DOHH2 (cell line): Measurements from ENCODE around the gene TEX261.

ENCODE experiments used
- H3F3A ChIP-seq: fragments of 200-600 bp; sonication (generic), shearing (Covaris generic); 2 replicates; pipeline ENCODE4 v1.6.0; 2016; ENCODE audit warnings: antibody characterized with exemption, mild to moderate bottlenecking; ENCODE audit not compliant: control insufficient read depth, insufficient read depth
- H3K27ac ChIP-seq: fragments of 200-600 bp; sonication (generic); 2 replicates; pipeline ENCODE4 v1.5.1; 2014; ENCODE audit warnings: low read depth, mild to moderate bottlenecking, low read length, moderate library complexity
- H3K27me3 ChIP-seq: fragments of 200-600 bp; sonication (generic); 2 replicates; pipeline ENCODE4 v1.6.1; 2014; ENCODE audit warnings: mild to moderate bottlenecking, low read length, mixed read lengths; ENCODE audit not compliant: control insufficient read depth
- H3K36me3 ChIP-seq: fragments of 200-600 bp; sonication (generic); 2 replicates; pipeline ENCODE4 v1.6.1; 2014; ENCODE audit warnings: mild to moderate bottlenecking, low read length, moderate library complexity, mixed read lengths; ENCODE audit not compliant: control insufficient read depth
- H3K4me1 ChIP-seq: fragments of 200-600 bp; sonication (generic); 2 replicates; pipeline ENCODE4 v1.6.1; 2014; ENCODE audit warnings: mild to moderate bottlenecking, low read length, mixed read lengths; ENCODE audit not compliant: control insufficient read depth
- H3K4me2 ChIP-seq: fragments of 200-600 bp; sonication (generic); 2 replicates; pipeline ENCODE4 v1.6.0; 2014; ENCODE audit warnings: mild to moderate bottlenecking, low read length, moderate library complexity
- H3K4me3 ChIP-seq: fragments of 200-600 bp; sonication (generic); 2 replicates; pipeline ENCODE4 v1.5.1; 2014; ENCODE audit warnings: mild to moderate bottlenecking, low read length, mixed read lengths
- H3K79me2 ChIP-seq: fragments of 200-600 bp; sonication (generic); 2 replicates; pipeline ENCODE4 v1.6.1; 2014; ENCODE audit warnings: mild to moderate bottlenecking, low read length, mixed read lengths; ENCODE audit not compliant: control insufficient read depth
- H3K9me2 ChIP-seq: fragments of 200-600 bp; sonication (generic); replicated peaks from 2 replicates; pipeline ENCODE4 v1.6.1; 2014; ENCODE audit warnings: mild to moderate bottlenecking, low read length, mixed read lengths; ENCODE audit not compliant: control insufficient read depth
- H3K9me3 ChIP-seq: fragments of 200-600 bp; sonication (generic); 2 replicates; pipeline ENCODE4 v1.6.1; 2014; ENCODE audit warnings: antibody characterized with exemption, low read length, mixed read lengths; ENCODE audit not compliant: control insufficient read depth, insufficient read depth
- H4K20me1 ChIP-seq: fragments of 200-600 bp; sonication (generic); 2 replicates; pipeline ENCODE4 v1.6.0; 2014; ENCODE audit warnings: low read depth, mild to moderate bottlenecking, antibody characterized with exemption, low read length, moderate library complexity; ENCODE audit not compliant: control insufficient read depth, insufficient read depth
- CTCF ChIP-seq: fragments of 200-600 bp; sonication (generic); IDR thresholded peaks from one replicate; pipeline ENCODE4 v1.5.1; 2014; ENCODE audit warnings: antibody characterized with exemption, mild to moderate bottlenecking, low read depth, low read length; ENCODE audit not compliant: poor library complexity, severe bottlenecking
- EZH2phosphoT487 ChIP-seq: fragments of 200-600 bp; sonication (generic); IDR thresholded peaks from 2 replicates; pipeline ENCODE4 v1.6.1; 2017; ENCODE audit warnings: borderline replicate concordance, mild to moderate bottlenecking, antibody characterized with exemption, low read length, moderate library complexity, mixed read lengths

The TEX261 gene

GRCh38 chr2:70979626-70980025 is 15.0 kb downstream of the TEX261 start:
- Histone ChIP-seq H4K20me1 (no peaks in the 10 kb centered on the region), H3K4me1 (peaks cover 21% of the 10 kb centered on the region)
- TF ChIP-seq CTCF, result no peak
- TF ChIP-seq EZH2phosphoT487, result no peak

GRCh38 chr2:70979180-70979488 is 15.5 kb downstream of the TEX261 start:
- H3K4me3 ChIP-seq, result no peak overlapping the region
- TF ChIP-seq CTCF (no peak), EZH2phosphoT487 (no peak)
- H3F3A ChIP-seq, result no peaks in the 10 kb centered on the region
- H3K4me2 ChIP-seq, result no peak overlapping the region; the same call in 1 of the 2 replicates
- no peaks in the 10 kb centered on the region for H3K9me2 ChIP-seq
- peaks cover 18% of the 10 kb centered on the region for H3K4me1 ChIP-seq
- no peaks in the 10 kb centered on the region for H3K9me3 ChIP-seq
- H3K36me3 ChIP-seq, result 0 out of 2 replicates have a peak, but pooled peaks cover 4% of the 10 kb centered on the region
- no peak overlapping the region for H3K27ac ChIP-seq
- H4K20me1 ChIP-seq, result no peaks in the 10 kb centered on the region
- no peaks in the 10 kb centered on the region for H3K79me2 ChIP-seq
- peaks cover 15% of the 10 kb centered on the region for H3K27me3 ChIP-seq

More at GRCh38 chr2:70979626-70980025, 15.0 kb downstream of the TEX261 start:
- Histone ChIP-seq H3K4me3 (no peak overlapping the region), H3K79me2 (no peaks in the 10 kb centered on the region), H3K9me3 (no peaks in the 10 kb centered on the region), H3F3A (no peaks in the 10 kb centered on the region), H3K27me3 (peaks cover 15% of the 10 kb centered on the region), H3K9me2 (no peaks in the 10 kb centered on the region), H3K27ac (no peak overlapping the region), H3K36me3 (peaks cover 4% of the 10 kb centered on the region; the same call in 1 of the 2 replicates), H3K4me2 (no peak overlapping the region)

GRCh38 chr2:70978341-70979179 is 16.1 kb downstream of the TEX261 start, which contains the start of gene ANKRD53:
ANKRD53 (plus strand) TSS chr2:70978630; CDS start chr2:70978646, 16 bp downstream.
- H4K20me1 ChIP-seq, result no peaks in the 10 kb centered on the region

More at GRCh38 chr2:70978341-70979179, 16.1 kb downstream of the TEX261 start, which contains the start of gene ANKRD53:
- no peaks in the 10 kb centered on the region for H3F3A ChIP-seq
- no peak for TF ChIP-seq CTCF
- TF ChIP-seq EZH2phosphoT487, result no peak
- no peaks in the 10 kb centered on the region for H3K36me3 ChIP-seq
- peaks cover 18% of the 10 kb centered on the region for H3K4me1 ChIP-seq
- H3K4me3 ChIP-seq, result peak within 1 kb of the TSS; percentile 62
- no peaks in the 10 kb centered on the region for H3K79me2 ChIP-seq
- no peaks in the 10 kb centered on the region for H3K9me2 ChIP-seq
- no peak within 1 kb of the TSS for H3K27ac ChIP-seq
- peak within 1 kb of the TSS; percentile 62 for H3K4me2 ChIP-seq
- peaks cover 16% of the 10 kb centered on the region for H3K27me3 ChIP-seq
- H3K9me3 ChIP-seq, result no peaks in the 10 kb centered on the region
